NT2/D1 (cell line): ENCODE data around the gene DCAF11.

Experiments
- SUZ12 ChIP-seq: IDR thresholded peaks from 2 replicates; pipeline ENCODE4 v1.6.1; 2011; ENCODE audit not compliant: insufficient read length, insufficient read depth; ENCODE audit errors: extremely low read depth
- YY1 ChIP-seq: IDR thresholded peaks from 2 replicates; pipeline ENCODE4 v1.6.1; 2011; ENCODE audit not compliant: insufficient read length, insufficient read depth
- ZNF274 ChIP-seq: IDR thresholded peaks from 2 replicates; pipeline ENCODE4 v1.6.1; 2011; ENCODE audit warnings: mild to moderate bottlenecking, low read depth, low read length

DNA sequence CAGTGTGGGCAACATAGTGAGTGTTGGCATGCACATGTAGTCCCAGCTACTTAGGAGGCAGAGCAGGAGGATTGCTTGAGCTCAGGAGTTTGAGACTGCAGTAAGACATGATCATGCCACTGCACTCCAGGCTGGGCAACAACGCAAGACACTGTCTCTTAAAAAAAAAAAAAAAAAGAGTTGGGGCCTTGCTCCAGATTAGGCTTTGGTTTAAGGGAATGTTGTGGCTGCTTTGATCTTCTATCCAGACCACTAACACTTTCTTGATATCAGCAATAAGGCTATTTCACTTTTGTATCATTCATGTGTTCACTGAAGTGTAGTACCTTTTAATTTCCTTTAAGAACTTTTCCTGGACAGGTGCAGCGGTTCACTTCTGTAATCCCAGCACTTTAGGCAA lies 13.1 kb downstream of the DCAF11 start:
- TF ChIP-seq ZNF274 (no peak), SUZ12 (no peak), YY1 (no peak)
